Spleen (tissue), 11 donors: Measurements from ENCODE around the gene EEIG1. TPM values are rescaled to one million over a fixed set of nuclear protein-coding genes. Genes with fewer than 3 reads are reported as not detected.

ENCODE experiments used
- DNase-seq: peaks from one replicate; pipeline ENCODE4 v3.0.0-alpha.2; 2020
- H3K27ac ChIP-seq, 8 donors: fragments of 200-600 bp; sonication (generic) in 7 of 8; 1 replicate in 4 of 8; 2 replicates in 4 of 8; pipeline versions ENCODE4 v1.5.0 to v1.8.0; 2016 to 2021; ENCODE audit warnings: inconsistent platforms in 4 of 8, mild to moderate bottlenecking in 4 of 8, moderate library complexity in 1 of 8
- H3K27me3 ChIP-seq, 7 donors: fragments of 200-600 bp; sonication (generic) in 6 of 7; replicated peaks in 1 of 7; 1 replicate in 4 of 7; 2 replicates in 3 of 7; pipeline versions ENCODE4 v1.5.0 to v1.8.0; 2016 to 2021; ENCODE audit warnings: inconsistent platforms in 3 of 7, mild to moderate bottlenecking in 1 of 7
- H3K36me3 ChIP-seq, 6 donors: fragments of 200-600 bp; sonication (generic) in 5 of 6; 1 replicate in 4 of 6; 2 replicates in 2 of 6; pipeline versions ENCODE4 v1.5.0 to v1.8.0; 2016 to 2021; ENCODE audit warnings: inconsistent platforms in 2 of 6
- H3K4me1 ChIP-seq, 6 donors: fragments of 200-600 bp; sonication (generic) in 5 of 6; 1 replicate in 3 of 6; 2 replicates in 3 of 6; pipeline versions ENCODE4 v1.5.0 to v1.8.0; 2016 to 2021; ENCODE audit warnings: inconsistent platforms in 3 of 6
- H3K4me3 ChIP-seq, 8 donors: fragments of 200-600 bp; sonication (generic) in 7 of 8; 1 replicate in 4 of 8; 2 replicates in 4 of 8; pipeline versions ENCODE4 v1.5.0 to v1.8.0; 2016 to 2021; ENCODE audit warnings: inconsistent platforms in 4 of 8, mild to moderate bottlenecking in 4 of 8, moderate library complexity in 2 of 8
- H3K9me3 ChIP-seq, 8 donors: fragments of 200-600 bp; sonication (generic) in 7 of 8; 1 replicate in 4 of 8; 2 replicates in 4 of 8; pipeline versions ENCODE4 v1.5.0 to v1.8.0; 2016 to 2021; ENCODE audit warnings: inconsistent platforms in 4 of 8
- CTCF ChIP-seq, 11 experiments: fragments of 200-600 bp in 7 of 11; fragments of 450-650 bp in 4 of 11; sonication (generic) in 4 of 11; IDR thresholded peaks in 8 of 11; conservative IDR thresholded peaks in 3 of 11; 1 replicate in 7 of 11; 2 replicates in 4 of 11; pipeline versions ENCODE4 v1.4.0 to v1.8.0; 2016 to 2021; ENCODE audit warnings: antibody characterized with exemption in 11 of 11, inconsistent platforms in 4 of 11, mild to moderate bottlenecking in 1 of 11
- POLR2A ChIP-seq, 3 donors: fragments of 450-650 bp; IDR thresholded peaks; one replicate each; pipeline ENCODE4 v1.5.1; 2017; ENCODE audit warnings: antibody characterized with exemption in 3 of 3, mild to moderate bottlenecking in 1 of 3
- POLR2AphosphoS5 ChIP-seq, 3 donors: sonication (generic); formaldehyde crosslinking; IDR thresholded peaks; one replicate each; pipeline ENCODE4 v1.5.1; 2017; ENCODE audit warnings: antibody characterized with exemption in 3 of 3
- WGBS, 5 donors: extraction: QIAGEN DNeasy Blood & Tissue Kit in 3 of 5; methylation state at CpG; one replicate each; pipeline versions ENCODE4 v1.1.5 to v1.1.7; 2013 to 2018; 5-methylcytosine and 5-hydroxymethylcytosine counted together
- intact Hi-C: fragments of 100-400 bp; cut with DNase I; formaldehyde crosslinking; loops from one replicate; pipeline ENCODE4 v1.15.0; 2023; ENCODE audit warnings: low total_unique reads
- polyA plus RNA-seq, 3 donors: library from polyadenylated mRNA; stranded (reverse); fragments of 200-250 nt; gene quantifications; one replicate each; pipeline ENCODE4 v1.2.1, GENCODE V29; 2013
- total RNA-seq, 7 donors: library from RNA; depleted of rRNA in 3 of 7; stranded (reverse); fragments of >200 nt in 3 of 7; fragmentation: NEBNext Ultra II Directional in 4 of 7; extraction: Animal tissue kit (Norgen Biotek cat#: 25700) in 4 of 7; gene quantifications; one replicate each; pipeline versions ENCODE4 v1.1.0 to v1.2.1, GENCODE V29; 2016 to 2021
- donor health status: healthy with polysubstance abuse.
- donor health status: DM: no; HTN: no; CAD: no; lungs with moderate emphysema.
- donor health status: DM: no; HTN: no; CAD: no.
- donor health status: Bipolar disorder and iron deficiency.
- donor health status: healthy.
- donor health status: DM: no; HTN: no; CAD: no.
- donor health status: DM: yes; HTN: yes; CAD: no.

Gene EEIG1
- total and polyA plus RNA-seq, 10 donors: 27.3 to 102 (median 35.2) TPM

DNA sequence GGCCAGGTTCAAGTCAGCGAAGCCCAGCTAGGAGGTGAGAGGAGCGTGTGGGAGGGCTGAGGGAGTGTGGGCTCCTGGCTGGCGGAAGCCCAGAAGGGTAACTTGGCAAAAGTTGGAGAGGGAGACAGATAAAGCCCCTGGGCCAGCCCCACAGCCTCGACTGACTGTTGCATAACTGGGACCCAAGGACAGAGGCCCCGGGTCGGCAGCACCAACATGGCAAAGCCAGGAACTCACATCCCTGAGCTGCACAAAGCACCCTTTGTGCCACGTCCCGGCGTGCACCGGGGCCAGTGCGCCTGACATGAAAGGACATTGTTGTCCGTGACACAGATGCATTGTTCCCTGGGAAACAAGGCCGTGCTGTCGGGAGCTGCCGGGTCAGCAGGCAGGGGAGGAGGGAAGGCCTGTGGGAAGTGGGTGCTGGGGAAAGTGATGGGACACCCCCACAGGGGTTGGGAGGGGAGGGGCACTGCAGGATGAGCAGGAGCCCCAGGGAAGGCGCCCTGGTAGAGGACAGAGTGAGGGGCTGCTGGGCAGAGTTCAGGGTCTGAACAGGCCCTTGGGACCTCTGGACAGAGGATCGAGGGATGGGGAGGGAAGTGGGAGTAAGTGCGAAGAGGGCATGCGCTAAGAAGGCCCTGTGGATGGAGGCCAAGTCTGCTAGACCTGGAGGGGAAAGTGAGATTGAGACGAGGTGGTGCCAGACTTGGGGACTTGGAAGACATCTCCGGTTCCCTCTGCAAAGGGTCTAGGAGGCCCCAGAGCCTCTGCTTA lies 30.1 kb downstream of the EEIG1 start:
- WGBS, 5 donors: 73 to 81% (median 79%) methylated on average over 21 of the region's 21 CpGs
- DNase-seq: no peak
- H3K4me1 ChIP-seq: peaks cover 19 to 83% (median 42%) of the 10 kb centered on the region in 6 donors
- no peaks in the 10 kb centered on the region for H3K9me3 ChIP-seq
- intact Hi-C loops: no loop called here
- TF ChIP-seq POLR2AphosphoS5 (IDR thresholded peaks at IDR 0.05) (peak in 2 of 3 donors; percentile 46 to 59), POLR2A (IDR thresholded peaks at IDR 0.05) (no peak)
- peaks cover 0 to 75% (median 16%) of the 10 kb centered on the region in 6 donors for H3K36me3 ChIP-seq
- H3K27me3 ChIP-seq: no peaks in the 10 kb centered on the region
- peak overlapping the region in 4 of 8 donors; percentile 1 to 13 (median 5) for H3K27ac ChIP-seq
- no peak overlapping the region for H3K4me3 ChIP-seq

GRCh38 chr9:127949827-127950512 lies 30.8 kb downstream of the EEIG1 start:
- no peak for DNase-seq
- Histone ChIP-seq H3K36me3 (peaks cover 0 to 82% (median 23%) of the 10 kb centered on the region in 6 donors), H3K27me3 (no peaks in the 10 kb centered on the region), H3K4me3 (no peak overlapping the region), H3K9me3 (no peaks in the 10 kb centered on the region), H3K4me1 (peaks cover 16 to 76% (median 35%) of the 10 kb centered on the region in 6 donors), H3K27ac (peak overlapping the region in 4 of 8 donors; percentile 5 to 38 (median 14))
- 82 to 91% (median 83%) methylated on average over 17 of the region's 17 CpGs for WGBS, 5 donors
- intact Hi-C loops: no loop called here
- no peak for TF ChIP-seq POLR2AphosphoS5 (IDR thresholded peaks at IDR 0.05)
- no peak for TF ChIP-seq CTCF (IDR thresholded peaks at IDR 0.05 in 8 of 11, conservative IDR thresholded peaks at IDR 0.05 in 3 of 11)
- TF ChIP-seq POLR2A (IDR thresholded peaks at IDR 0.05): no peak

DNA sequence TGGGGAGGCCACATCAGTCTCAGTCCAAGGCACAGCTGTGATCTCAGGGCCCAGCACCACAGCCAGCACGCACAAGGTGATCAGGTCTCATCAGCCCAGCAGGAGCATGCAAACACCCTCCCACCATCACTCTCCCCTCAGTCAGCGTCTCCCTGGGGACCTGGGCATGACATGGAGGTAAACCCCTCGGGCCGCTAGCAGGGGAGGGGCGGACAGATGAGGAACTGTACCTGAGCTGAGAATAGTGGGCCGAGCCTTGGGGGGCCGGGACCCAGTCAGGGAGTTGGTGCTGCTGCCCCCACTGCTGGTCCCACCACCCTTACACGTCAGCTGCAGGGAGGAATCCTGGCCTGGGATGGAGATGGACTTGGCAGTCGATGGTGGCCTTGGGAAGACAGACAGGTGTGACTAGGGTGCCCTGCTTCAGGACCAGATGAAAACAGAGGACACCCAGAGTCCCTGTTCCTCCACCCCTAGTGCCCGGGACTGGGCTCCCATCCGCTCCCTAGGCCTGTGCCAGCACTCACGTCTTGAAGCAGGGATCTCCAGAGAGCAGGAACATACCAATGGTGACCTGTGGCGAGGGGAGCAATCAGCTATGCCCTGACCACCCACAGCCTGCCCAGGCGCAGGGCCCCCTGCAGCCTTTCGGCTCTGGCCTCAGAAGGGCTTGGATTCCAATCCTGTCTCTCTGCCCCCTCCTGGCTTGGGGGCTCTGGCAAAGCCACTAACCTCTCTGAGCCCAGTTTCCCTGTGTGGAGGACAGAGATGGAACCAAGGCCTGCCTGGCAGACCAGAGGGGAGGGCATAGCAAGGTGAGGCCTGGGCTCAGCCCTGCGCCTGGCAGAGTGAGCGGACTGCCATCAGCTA lies 32.7 kb downstream of the EEIG1 start:
- no peak for TF ChIP-seq POLR2A (IDR thresholded peaks at IDR 0.05)
- TF ChIP-seq POLR2AphosphoS5 (IDR thresholded peaks at IDR 0.05): no peak
- TF ChIP-seq CTCF (IDR thresholded peaks at IDR 0.05 in 8 of 11, conservative IDR thresholded peaks at IDR 0.05 in 3 of 11): no peak
- 87 to 91% (median 88%) methylated on average over 13 to 17 of the region's 17 CpGs for WGBS, 5 donors
- H3K4me3 ChIP-seq: no peak overlapping the region
- no peak for DNase-seq
- H3K27ac ChIP-seq: peak overlapping the region in 1 of 8 donors; percentile 10
- no peaks in the 10 kb centered on the region for H3K27me3 ChIP-seq
- intact Hi-C loops: no loop called here
- H3K9me3 ChIP-seq: no peaks in the 10 kb centered on the region
- H3K36me3 ChIP-seq: peaks cover 0 to 96% (median 37%) of the 10 kb centered on the region in 6 donors
- H3K4me1 ChIP-seq: peaks cover 14 to 76% (median 35%) of the 10 kb centered on the region in 6 donors

GRCh38 chr9:127946728-127947127 lies 34.1 kb downstream of the EEIG1 start:
- Histone ChIP-seq H3K4me3 (no peak overlapping the region), H3K4me1 (peaks cover 7 to 76% (median 31%) of the 10 kb centered on the region in 6 donors), H3K9me3 (no peaks in the 10 kb centered on the region), H3K27me3 (no peaks in the 10 kb centered on the region), H3K27ac (peak overlapping the region in 1 of 8 donors; percentile 30), H3K36me3 (peaks cover 0 to 96% (median 46%) of the 10 kb centered on the region in 6 donors)
- TF ChIP-seq CTCF (IDR thresholded peaks at IDR 0.05 in 8 of 11, conservative IDR thresholded peaks at IDR 0.05 in 3 of 11) (no peak), POLR2AphosphoS5 (IDR thresholded peaks at IDR 0.05) (no peak), POLR2A (IDR thresholded peaks at IDR 0.05) (no peak)
- WGBS, 5 donors: 50 to 86% (median 78%) methylated on average over 3 of the region's 3 CpGs
- intact Hi-C loops: no loop called here
- no peak for DNase-seq
